A673 (cell line): ENCODE measurements around the gene METRNL. TPM values are rescaled to one million over a fixed set of nuclear protein-coding genes. Genes with fewer than 3 reads are reported as not detected.

ENCODE experiments used
- BruUV-seq: library from RNA; stranded (reverse); fragments of 400-500 nt; replicated peaks from 2 replicates; lab custom pipeline; 2021; lab: Mats Ljungman, UMichigan
- CTCF ChIA-PET: fragments of 300-600 bp; sonication (Branson Sonifier 250); formaldehyde crosslinking; loops from one replicate; lab custom pipeline; 2022; ENCODE audit warnings: antibody characterized with exemption; lab: Charles Lee
- POLR2A ChIA-PET: fragments of 300-600 bp; sonication (Branson Sonifier 250); formaldehyde crosslinking; loops from one replicate; lab custom pipeline; 2022; ENCODE audit warnings: antibody characterized with exemption; ENCODE audit not compliant: low non-redundant PET; lab: Charles Lee
- DNase-seq: peaks from one replicate; pipeline ENCODE4 v3.0.0-alpha.2; 2015; ENCODE audit warnings: low spot score
- H3K27ac ChIP-seq: fragments of 200-600 bp; sonication (generic); 2 replicates; pipeline ENCODE4 v1.5.1; 2016; ENCODE audit warnings: mixed run types, low read depth, mild to moderate bottlenecking, mixed read lengths, antibody characterized with exemption, low read length; ENCODE audit not compliant: poor library complexity, severe bottlenecking
- H3K27me3 ChIP-seq: fragments of 200-600 bp; sonication (generic); replicated peaks from 2 replicates; pipeline ENCODE4 v1.6.1; 2017; ENCODE audit warnings: mixed run types, low read depth, mild to moderate bottlenecking, mixed read lengths, antibody characterized with exemption, low read length; ENCODE audit not compliant: insufficient read depth, poor library complexity
- H3K36me3 ChIP-seq: fragments of 200-600 bp; sonication (generic); 2 replicates; pipeline ENCODE4 v1.6.1; 2016; ENCODE audit warnings: mixed run types, mild to moderate bottlenecking, mixed read lengths, antibody characterized with exemption, low read length; ENCODE audit not compliant: insufficient read depth, poor library complexity, severe bottlenecking
- H3K4me1 ChIP-seq: fragments of 200-600 bp; sonication (generic); 2 replicates; pipeline ENCODE4 v1.6.1; 2017; ENCODE audit warnings: mixed run types, mild to moderate bottlenecking, mixed read lengths, antibody characterized with exemption, low read length; ENCODE audit not compliant: insufficient read depth, poor library complexity, severe bottlenecking
- H3K4me3 ChIP-seq: fragments of 200-600 bp; sonication (generic); 2 replicates; pipeline ENCODE4 v1.5.1; 2016; ENCODE audit warnings: low read depth, mixed run types, mild to moderate bottlenecking, mixed read lengths, low read length; ENCODE audit not compliant: poor library complexity, severe bottlenecking
- H3K9me3 ChIP-seq: fragments of 200-600 bp; sonication (generic); 2 replicates; pipeline ENCODE4 v1.6.1; 2016; ENCODE audit warnings: mixed run types, low read depth, mild to moderate bottlenecking, mixed read lengths, antibody characterized with exemption, low read length; ENCODE audit not compliant: poor library complexity, severe bottlenecking
- EZH2 ChIP-seq: fragments of 200-600 bp; sonication (generic); IDR thresholded peaks from 2 replicates; pipeline ENCODE4 v1.6.1; 2017; ENCODE audit warnings: borderline replicate concordance, low read depth, mild to moderate bottlenecking, mixed read lengths, antibody characterized with exemption, low read length; ENCODE audit not compliant: poor library complexity, severe bottlenecking
- intact Hi-C: fragments of 100-400 bp; cut with micrococcal nuclease; formaldehyde crosslinking; loops from one replicate; pipeline ENCODE4 v1.10.0; 2022; ENCODE audit not compliant: unreplicated experiment
- total RNA-seq: library from RNA; stranded (reverse); gene quantifications from 2 replicates; pipeline ENCODE4 v1.2.3, GENCODE V29; 2021
- TF ChIP-seq, protein P1 (sequence below): fragments of 300-800, 200-600 bp; sonication (generic); conservative IDR thresholded peaks from 2 replicates; pipeline ENCODE4 v1.5.1; 2017; ENCODE audit warnings: low read depth, mild to moderate bottlenecking, antibody characterized with exemption, low read length, moderate library complexity, mixed read lengths

METRNL gene
- total RNA-seq, 1 experiment from 2014 or later = 16.5 TPM

DNA sequence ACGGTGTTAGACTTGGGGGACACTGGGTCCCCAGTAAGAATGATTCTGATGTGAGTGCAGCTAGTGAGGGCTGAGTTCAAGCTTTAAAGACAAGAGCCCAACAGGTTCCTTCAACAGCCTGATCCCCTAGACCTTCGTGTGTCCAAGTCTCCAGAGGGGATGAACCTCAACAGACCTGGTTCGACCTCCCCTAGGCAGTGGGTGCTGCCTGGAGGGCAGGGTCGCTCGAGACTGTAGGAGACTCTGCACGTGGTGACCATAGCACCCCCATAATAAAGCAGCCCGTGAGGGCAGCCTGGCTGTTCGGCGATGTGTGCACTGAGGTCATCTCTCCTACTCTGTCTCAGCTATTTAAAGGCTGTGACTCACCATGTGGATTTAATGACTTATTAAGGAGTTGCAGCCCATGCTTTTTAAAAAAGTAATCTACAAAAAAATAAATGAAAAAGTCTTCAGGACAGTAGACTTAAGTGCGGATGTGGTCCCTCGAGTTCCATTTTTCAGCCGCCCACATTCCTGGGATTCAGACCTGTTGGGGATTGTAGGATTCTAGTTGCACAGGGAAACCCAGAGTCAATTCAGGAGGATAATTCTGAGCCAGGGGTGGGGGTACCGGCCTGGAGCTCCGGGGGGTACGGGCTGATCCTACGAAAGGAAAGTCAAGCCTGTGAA is 23.4 kb upstream of the METRNL start:
- peaks cover 10% of the 10 kb centered on the region for H3K4me1 ChIP-seq
- no peaks in the 10 kb centered on the region for H3K36me3 ChIP-seq
- BruUV-seq = no TSS peak
- no peaks in the 10 kb centered on the region for H3K9me3 ChIP-seq
- H3K4me3 ChIP-seq = no peak overlapping the region
- ChIA-PET POLR2A (no interaction called here), CTCF (no interaction called here)
- no peak for TF ChIP-seq EZH2
- TF ChIP-seq, protein P1, sequence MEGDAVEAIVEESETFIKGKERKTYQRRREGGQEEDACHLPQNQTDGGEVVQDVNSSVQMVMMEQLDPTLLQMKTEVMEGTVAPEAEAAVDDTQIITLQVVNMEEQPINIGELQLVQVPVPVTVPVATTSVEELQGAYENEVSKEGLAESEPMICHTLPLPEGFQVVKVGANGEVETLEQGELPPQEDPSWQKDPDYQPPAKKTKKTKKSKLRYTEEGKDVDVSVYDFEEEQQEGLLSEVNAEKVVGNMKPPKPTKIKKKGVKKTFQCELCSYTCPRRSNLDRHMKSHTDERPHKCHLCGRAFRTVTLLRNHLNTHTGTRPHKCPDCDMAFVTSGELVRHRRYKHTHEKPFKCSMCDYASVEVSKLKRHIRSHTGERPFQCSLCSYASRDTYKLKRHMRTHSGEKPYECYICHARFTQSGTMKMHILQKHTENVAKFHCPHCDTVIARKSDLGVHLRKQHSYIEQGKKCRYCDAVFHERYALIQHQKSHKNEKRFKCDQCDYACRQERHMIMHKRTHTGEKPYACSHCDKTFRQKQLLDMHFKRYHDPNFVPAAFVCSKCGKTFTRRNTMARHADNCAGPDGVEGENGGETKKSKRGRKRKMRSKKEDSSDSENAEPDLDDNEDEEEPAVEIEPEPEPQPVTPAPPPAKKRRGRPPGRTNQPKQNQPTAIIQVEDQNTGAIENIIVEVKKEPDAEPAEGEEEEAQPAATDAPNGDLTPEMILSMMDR = no peak
- intact Hi-C loops = no loop called here
- no peaks in the 10 kb centered on the region for H3K27me3 ChIP-seq
- no peak overlapping the region for H3K27ac ChIP-seq
- no peak for DNase-seq

DNA sequence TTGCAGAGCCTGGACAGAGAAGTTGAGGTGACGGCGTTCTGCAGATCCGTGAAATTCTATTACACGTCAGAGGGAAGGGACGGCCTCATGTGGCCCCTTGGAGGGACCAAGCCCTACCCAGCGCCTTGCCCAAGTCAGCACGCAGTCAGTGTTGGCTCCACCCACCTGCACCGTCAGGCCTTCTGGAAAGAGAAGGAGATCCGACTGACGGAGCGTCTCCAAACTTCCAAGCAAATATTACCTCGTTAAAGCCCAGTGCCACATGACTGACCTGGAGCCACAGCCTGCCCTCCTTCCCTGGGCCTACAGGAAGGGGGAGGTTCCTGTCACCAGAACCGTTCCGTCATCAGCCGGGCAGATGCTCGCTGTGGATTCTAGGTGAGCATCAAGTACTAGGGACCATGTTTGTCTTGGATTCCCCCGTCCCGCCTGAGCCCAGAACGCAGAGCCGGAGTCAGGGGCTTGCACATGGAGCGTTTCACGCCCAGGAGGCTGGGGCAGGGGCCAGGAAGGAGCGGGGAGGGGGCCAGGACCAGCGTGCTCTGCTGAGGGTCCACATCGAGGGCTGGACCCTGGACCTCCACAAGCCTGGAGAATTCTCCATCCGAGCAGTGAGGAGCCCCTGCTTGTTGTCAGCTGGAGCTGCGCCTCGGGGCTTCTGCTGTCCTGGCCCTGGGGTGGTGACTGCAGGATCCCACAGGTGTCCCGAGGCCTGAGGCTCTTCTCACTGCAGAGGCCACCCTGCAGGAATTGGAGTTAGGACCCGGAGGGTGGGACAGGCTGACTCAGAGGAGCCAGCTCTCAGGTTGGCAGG is 22.6 kb upstream of the METRNL start:
- no peak for TF ChIP-seq EZH2
- H3K4me3 ChIP-seq = no peak overlapping the region
- H3K27me3 ChIP-seq = no peaks in the 10 kb centered on the region
- intact Hi-C loops = no loop called here
- ChIA-PET CTCF (no interaction called here), POLR2A (no interaction called here)
- no peaks in the 10 kb centered on the region for H3K9me3 ChIP-seq
- no peak for DNase-seq
- no peak overlapping the region for H3K27ac ChIP-seq
- H3K4me1 ChIP-seq = peaks cover 10% of the 10 kb centered on the region
- BruUV-seq = no TSS peak
- no peaks in the 10 kb centered on the region for H3K36me3 ChIP-seq

- intact Hi-C loops = no loop called here
- BruUV-seq = no TSS peak
- H3K27me3 ChIP-seq = no peaks in the 10 kb centered on the region
- no peak for DNase-seq
- H3K36me3 ChIP-seq = no peaks in the 10 kb centered on the region
- TF ChIP-seq, protein P1 = no peak
- no peak for TF ChIP-seq EZH2
- ChIA-PET POLR2A (no interaction called here), CTCF (no interaction called here)
- no peaks in the 10 kb centered on the region for H3K9me3 ChIP-seq
- peaks cover 6% of the 10 kb centered on the region for H3K4me1 ChIP-seq
- no peak overlapping the region for H3K27ac ChIP-seq
- no peak overlapping the region for H3K4me3 ChIP-seq
Measured at GRCh38 chr17:83057397-83057761, 22.0 kb upstream of the METRNL start.
